Measurements from ENCODE around the gene MPDZ.

Gene MPDZ

GRCh38 chr9:13221741-13222140 lies 57.8 kb downstream of the MPDZ start:
- Histone ChIP-seq H3K9me3 (ENCODE audit: control insufficient read depth, low read length) (no peaks in the 10 kb centered on the region), H3K36me3 (ENCODE audit: control insufficient read depth, insufficient read depth, low read length) (peaks cover 49% of the 10 kb centered on the region), H3K27ac (ENCODE audit: low read depth, low read length, severe bottlenecking) (no peak overlapping the region), H3K4me1 (ENCODE audit: control insufficient read depth, insufficient read depth, low read length, poor library complexity, severe bottlenecking) (no peaks in the 10 kb centered on the region), H3K4me3 (ENCODE audit: extremely low read depth, insufficient read depth, low read length, poor library complexity, severe bottlenecking) (no peak overlapping the region)

- H3K4me3 ChIP-seq (ENCODE audit: extremely low read depth, insufficient read depth, low read length, poor library complexity, severe bottlenecking): no peak overlapping the region
- no peaks in the 10 kb centered on the region for H3K4me1 ChIP-seq (ENCODE audit: control insufficient read depth, insufficient read depth, low read length, poor library complexity, severe bottlenecking)
- H3K9me3 ChIP-seq (ENCODE audit: control insufficient read depth, low read length): no peaks in the 10 kb centered on the region
- no peak overlapping the region for H3K27ac ChIP-seq (ENCODE audit: low read depth, low read length, severe bottlenecking)
- H3K36me3 ChIP-seq (ENCODE audit: control insufficient read depth, insufficient read depth, low read length): peaks cover 54% of the 10 kb centered on the region
- WGBS, 2 experiments (ENCODE audit: insufficient coverage in 2 of 2): no CpG with 5 or more reads among the region's 1 CpG
Measured at GRCh38 chr9:13220837-13221236, 58.7 kb downstream of the MPDZ start.

- H3K4me1 ChIP-seq (ENCODE audit: control insufficient read depth, insufficient read depth, low read length, poor library complexity, severe bottlenecking): no peaks in the 10 kb centered on the region
- no peak overlapping the region for H3K4me3 ChIP-seq (ENCODE audit: extremely low read depth, insufficient read depth, low read length, poor library complexity, severe bottlenecking)
- H3K9me3 ChIP-seq (ENCODE audit: control insufficient read depth, low read length): no peaks in the 10 kb centered on the region
- H3K27ac ChIP-seq (ENCODE audit: low read depth, low read length, severe bottlenecking): no peak overlapping the region
- peaks cover 47% of the 10 kb centered on the region for H3K36me3 ChIP-seq (ENCODE audit: control insufficient read depth, insufficient read depth, low read length)
- whole genome bisulfite sequencing, 2 experiments (ENCODE audit: insufficient coverage in 2 of 2): 100% methylated on average over 2 of the region's 5 CpGs; no CpG with 5 or more reads in 1 of the 2 experiments
Measured at GRCh38 chr9:13215791-13216554, 63.5 kb downstream of the MPDZ start.

- Histone ChIP-seq H3K36me3 (ENCODE audit: control insufficient read depth, insufficient read depth, low read length) (peaks cover 35% of the 10 kb centered on the region), H3K27ac (ENCODE audit: low read depth, low read length, severe bottlenecking) (no peak overlapping the region), H3K9me3 (ENCODE audit: control insufficient read depth, low read length) (no peaks in the 10 kb centered on the region), H3K4me1 (ENCODE audit: control insufficient read depth, insufficient read depth, low read length, poor library complexity, severe bottlenecking) (no peaks in the 10 kb centered on the region), H3K4me3 (ENCODE audit: extremely low read depth, insufficient read depth, low read length, poor library complexity, severe bottlenecking) (no peak overlapping the region)
- WGBS, 2 experiments (ENCODE audit: insufficient coverage in 2 of 2): no CpG with 5 or more reads among the region's 2 CpGs
Measured at GRCh38 chr9:13213998-13214397, 65.5 kb downstream of the MPDZ start.

- Histone ChIP-seq H3K36me3 (ENCODE audit: control insufficient read depth, insufficient read depth, low read length) (peaks cover 35% of the 10 kb centered on the region), H3K9me3 (ENCODE audit: control insufficient read depth, low read length) (no peaks in the 10 kb centered on the region)
Measured at GRCh38 chr9:13213337-13213736, 66.2 kb downstream of the MPDZ start.

GRCh38 chr9:13210306-13210705 lies 69.2 kb downstream of the MPDZ start:
- no peak overlapping the region for H3K4me3 ChIP-seq (ENCODE audit: extremely low read depth, insufficient read depth, low read length, poor library complexity, severe bottlenecking)
- H3K27ac ChIP-seq (ENCODE audit: low read depth, low read length, severe bottlenecking): no peak overlapping the region
- H3K9me3 ChIP-seq (ENCODE audit: control insufficient read depth, low read length): no peaks in the 10 kb centered on the region
- WGBS, 2 experiments (ENCODE audit: insufficient coverage in 2 of 2): no CpG with 5 or more reads among the region's 1 CpG
- peaks cover 24% of the 10 kb centered on the region for H3K36me3 ChIP-seq (ENCODE audit: control insufficient read depth, insufficient read depth, low read length)
- no peaks in the 10 kb centered on the region for H3K4me1 ChIP-seq (ENCODE audit: control insufficient read depth, insufficient read depth, low read length, poor library complexity, severe bottlenecking)

More at GRCh38 chr9:13213337-13213736, 66.2 kb downstream of the MPDZ start:
- H3K4me1 ChIP-seq (ENCODE audit: control insufficient read depth, insufficient read depth, low read length, poor library complexity, severe bottlenecking): no peaks in the 10 kb centered on the region
- no peak overlapping the region for H3K27ac ChIP-seq (ENCODE audit: low read depth, low read length, severe bottlenecking)
- WGBS, 2 experiments (ENCODE audit: insufficient coverage in 2 of 2): no CpG with 5 or more reads among the region's 1 CpG
- no peak overlapping the region for H3K4me3 ChIP-seq (ENCODE audit: extremely low read depth, insufficient read depth, low read length, poor library complexity, severe bottlenecking)

- Histone ChIP-seq H3K36me3 (ENCODE audit: control insufficient read depth, insufficient read depth, low read length) (peaks cover 21% of the 10 kb centered on the region), H3K4me1 (ENCODE audit: control insufficient read depth, insufficient read depth, low read length, poor library complexity, severe bottlenecking) (no peaks in the 10 kb centered on the region), H3K27ac (ENCODE audit: low read depth, low read length, severe bottlenecking) (peak overlapping the region; percentile 3), H3K9me3 (ENCODE audit: control insufficient read depth, low read length) (no peaks in the 10 kb centered on the region), H3K4me3 (ENCODE audit: extremely low read depth, insufficient read depth, low read length, poor library complexity, severe bottlenecking) (no peak overlapping the region)
- no CpG with 5 or more reads among the region's 3 CpGs for WGBS, 2 experiments (ENCODE audit: insufficient coverage in 2 of 2)
Measured at GRCh38 chr9:13209498-13209897, 70.0 kb downstream of the MPDZ start.

- H3K4me1 ChIP-seq (ENCODE audit: control insufficient read depth, insufficient read depth, low read length, poor library complexity, severe bottlenecking): no peaks in the 10 kb centered on the region
- no peak overlapping the region for H3K4me3 ChIP-seq (ENCODE audit: extremely low read depth, insufficient read depth, low read length, poor library complexity, severe bottlenecking)
- WGBS, 2 experiments (ENCODE audit: insufficient coverage in 2 of 2): 93 to 97% methylated on average over 2 to 3 of the region's 3 CpGs
- peaks cover 35% of the 10 kb centered on the region for H3K36me3 ChIP-seq (ENCODE audit: control insufficient read depth, insufficient read depth, low read length)
- no peaks in the 10 kb centered on the region for H3K9me3 ChIP-seq (ENCODE audit: control insufficient read depth, low read length)
- H3K27ac ChIP-seq (ENCODE audit: low read depth, low read length, severe bottlenecking): no peak overlapping the region
Measured at GRCh38 chr9:13205824-13206223, 73.7 kb downstream of the MPDZ start.

GRCh38 chr9:13190040-13190439 lies 89.5 kb downstream of the MPDZ start:
- Histone ChIP-seq H3K27ac (ENCODE audit: low read depth, low read length, severe bottlenecking) (no peak overlapping the region), H3K4me3 (ENCODE audit: extremely low read depth, insufficient read depth, low read length, poor library complexity, severe bottlenecking) (no peak overlapping the region), H3K4me1 (ENCODE audit: control insufficient read depth, insufficient read depth, low read length, poor library complexity, severe bottlenecking) (no peaks in the 10 kb centered on the region), H3K9me3 (ENCODE audit: control insufficient read depth, low read length) (no peaks in the 10 kb centered on the region), H3K36me3 (ENCODE audit: control insufficient read depth, insufficient read depth, low read length) (peaks cover 60% of the 10 kb centered on the region)
- WGBS, 2 experiments (ENCODE audit: insufficient coverage in 2 of 2): 90 to 100% methylated on average over 2 to 4 of the region's 4 CpGs

GRCh38 chr9:13189362-13189761 lies 90.1 kb downstream of the MPDZ start:
- Histone ChIP-seq H3K4me1 (ENCODE audit: control insufficient read depth, insufficient read depth, low read length, poor library complexity, severe bottlenecking) (no peaks in the 10 kb centered on the region), H3K4me3 (ENCODE audit: extremely low read depth, insufficient read depth, low read length, poor library complexity, severe bottlenecking) (no peak overlapping the region), H3K36me3 (ENCODE audit: control insufficient read depth, insufficient read depth, low read length) (peaks cover 53% of the 10 kb centered on the region), H3K27ac (ENCODE audit: low read depth, low read length, severe bottlenecking) (no peak overlapping the region), H3K9me3 (ENCODE audit: control insufficient read depth, low read length) (no peaks in the 10 kb centered on the region)

GRCh38 chr9:13186774-13187173 lies 92.7 kb downstream of the MPDZ start:
- 95 to 96% methylated on average over 3 of the region's 5 CpGs for WGBS, 2 experiments (ENCODE audit: insufficient coverage in 2 of 2)
- peaks cover 40% of the 10 kb centered on the region for H3K36me3 ChIP-seq (ENCODE audit: control insufficient read depth, insufficient read depth, low read length)

More at GRCh38 chr9:13186774-13187173, 92.7 kb downstream of the MPDZ start:
- Histone ChIP-seq H3K4me3 (ENCODE audit: extremely low read depth, insufficient read depth, low read length, poor library complexity, severe bottlenecking) (no peak overlapping the region), H3K9me3 (ENCODE audit: control insufficient read depth, low read length) (no peaks in the 10 kb centered on the region), H3K27ac (ENCODE audit: low read depth, low read length, severe bottlenecking) (no peak overlapping the region), H3K4me1 (ENCODE audit: control insufficient read depth, insufficient read depth, low read length, poor library complexity, severe bottlenecking) (no peaks in the 10 kb centered on the region)
